H9 (cell line): Measurements from ENCODE around the gene NBL1. TPM values are rescaled to one million over a fixed set of nuclear protein-coding genes. Genes with fewer than 3 reads are reported as not detected.

Experiments
- DNase-seq: peaks from one replicate; pipeline ENCODE4 v3.0.0-alpha.2; 2017
- H2AFZ ChIP-seq: one replicate; pipeline ENCODE4 v1.6.1; 2013; ENCODE audit warnings: mild to moderate bottlenecking, low read length, control low read depth, moderate library complexity
- H2AK5ac ChIP-seq: 2 replicates; pipeline ENCODE4 v1.6.1; 2013; ENCODE audit warnings: low read length, control low read depth, mixed read lengths; ENCODE audit not compliant: insufficient read length
- H2BK120ac ChIP-seq: one replicate; pipeline ENCODE4 v1.6.1; 2013; ENCODE audit warnings: low read depth, mild to moderate bottlenecking, low read length, control low read depth, inconsistent platforms; ENCODE audit not compliant: poor library complexity, severe bottlenecking
- H2BK12ac ChIP-seq: 2 replicates; pipeline ENCODE4 v1.6.1; 2013; ENCODE audit warnings: low read length, control low read depth, mixed read lengths, low read depth; ENCODE audit not compliant: insufficient read length
- H2BK15ac ChIP-seq: 2 replicates; pipeline ENCODE4 v1.6.1; 2013; ENCODE audit warnings: low read depth, low read length, control low read depth
- H2BK20ac ChIP-seq: one replicate; pipeline ENCODE4 v1.6.1; 2013; ENCODE audit warnings: low read depth, mild to moderate bottlenecking, low read length, control low read depth, inconsistent platforms; ENCODE audit not compliant: poor library complexity, severe bottlenecking
- H2BK5ac ChIP-seq: 2 replicates; pipeline ENCODE4 v1.6.1; 2013; ENCODE audit warnings: low read length, control low read depth, mixed read lengths; ENCODE audit not compliant: insufficient read length
- H3K14ac ChIP-seq: 2 replicates; pipeline ENCODE4 v1.6.1; 2013; ENCODE audit warnings: low read length, control low read depth; ENCODE audit not compliant: insufficient read depth
- H3K18ac ChIP-seq: 2 replicates; pipeline ENCODE4 v1.6.1; 2013; ENCODE audit warnings: low read depth, mild to moderate bottlenecking, mixed read lengths, low read length, control low read depth; ENCODE audit not compliant: insufficient read length
- H3K23ac ChIP-seq: 2 replicates; pipeline ENCODE4 v1.6.1; 2013; ENCODE audit warnings: low read length, control low read depth, mixed read lengths, low read depth; ENCODE audit not compliant: insufficient read length
- H3K23me2 ChIP-seq: 2 replicates; pipeline ENCODE4 v1.6.1; 2013; ENCODE audit warnings: low read depth, mild to moderate bottlenecking, mixed read lengths, low read length, control low read depth; ENCODE audit not compliant: insufficient read length, poor library complexity, severe bottlenecking
- H3K27ac ChIP-seq: 2 replicates; pipeline ENCODE4 v1.5.1; 2013; ENCODE audit warnings: low read length, control low read depth, mixed read lengths, low read depth; ENCODE audit not compliant: insufficient read length
- H3K27me3 ChIP-seq: 2 replicates; pipeline ENCODE4 v1.6.1; 2013; ENCODE audit warnings: low read length, control low read depth, inconsistent platforms; ENCODE audit not compliant: insufficient read depth
- H3K4ac ChIP-seq: 2 replicates; pipeline ENCODE4 v1.6.1; 2013; ENCODE audit warnings: low read depth, mild to moderate bottlenecking, control low read depth, inconsistent platforms, low read length, moderate library complexity
- H3K4me1 ChIP-seq: 2 replicates; pipeline ENCODE4 v1.6.1; 2013; ENCODE audit warnings: low read length, control low read depth, inconsistent platforms; ENCODE audit not compliant: insufficient read depth
- H3K4me2 ChIP-seq: 2 replicates; pipeline ENCODE4 v1.6.1; 2013; ENCODE audit warnings: low read length, control low read depth, mixed read lengths; ENCODE audit not compliant: insufficient read length, insufficient read depth
- H3K56ac ChIP-seq: 2 replicates; pipeline ENCODE4 v1.6.1; 2013; ENCODE audit warnings: low read depth, mild to moderate bottlenecking, mixed read lengths, low read length, control low read depth; ENCODE audit not compliant: insufficient read length
- H3K79me1 ChIP-seq: 2 replicates; pipeline ENCODE4 v1.6.1; 2013; ENCODE audit warnings: low read depth, mild to moderate bottlenecking, moderate library complexity, low read length, control low read depth, inconsistent platforms; ENCODE audit not compliant: insufficient read depth, poor library complexity, severe bottlenecking
- H3K79me2 ChIP-seq: 2 replicates; pipeline ENCODE4 v1.6.1; 2013; ENCODE audit warnings: low read length, control low read depth, inconsistent platforms; ENCODE audit not compliant: insufficient read depth
- H3K9ac ChIP-seq: 2 replicates; pipeline ENCODE4 v1.6.1; 2013; ENCODE audit warnings: low read length, control low read depth, mixed read lengths; ENCODE audit not compliant: insufficient read length; ENCODE audit errors: extremely low read depth
- H3K9me3 ChIP-seq: one replicate; pipeline ENCODE4 v1.6.1; 2013; ENCODE audit warnings: low read depth, low read length, inconsistent platforms; ENCODE audit not compliant: control insufficient read depth
- H3T11ph ChIP-seq: one replicate; pipeline ENCODE4 v1.6.1; 2013; ENCODE audit warnings: mild to moderate bottlenecking, low read length, control low read depth, inconsistent platforms
- H4K20me1 ChIP-seq: one replicate; pipeline ENCODE4 v1.6.1; 2013; ENCODE audit not compliant: control insufficient read depth, insufficient read length, insufficient read depth
- H4K5ac ChIP-seq: 2 replicates; pipeline ENCODE4 v1.6.1; 2013; ENCODE audit warnings: low read depth, mild to moderate bottlenecking, mixed read lengths, low read length, control low read depth; ENCODE audit not compliant: insufficient read length
- H4K8ac ChIP-seq: replicated peaks from 2 replicates; pipeline ENCODE4 v1.6.1; 2013; ENCODE audit warnings: low read length, control low read depth, mixed read lengths, low read depth; ENCODE audit not compliant: insufficient read length
- H4K91ac ChIP-seq: 2 replicates; pipeline ENCODE4 v1.6.1; 2013; ENCODE audit warnings: low read depth, mild to moderate bottlenecking, moderate library complexity, mixed read lengths, low read length, control low read depth; ENCODE audit not compliant: insufficient read length
- H3K27ac Mint-ChIP-seq, 3 experiments: 2 replicates in 2 of 3; 3 replicates in 1 of 3; pipeline ENCODE4 v1.8.0; 2020 to 2021; ENCODE audit warnings: mixed read lengths in 3 of 3, mild to moderate bottlenecking in 1 of 3, moderate library complexity in 1 of 3
- H3K27me3 Mint-ChIP-seq: 2 replicates; pipeline ENCODE4 v1.8.0; 2021; ENCODE audit warnings: low read depth, mild to moderate bottlenecking, moderate library complexity, mixed read lengths
- H3K36me3 Mint-ChIP-seq, 3 experiments: 2 replicates in 2 of 3; 3 replicates in 1 of 3; pipeline ENCODE4 v1.8.0; 2020 to 2021; ENCODE audit warnings: low read depth in 3 of 3, mixed read lengths in 3 of 3; ENCODE audit not compliant: insufficient read depth in 1 of 3
- H3K4me1 Mint-ChIP-seq, 2 experiments: 2 replicates each; pipeline ENCODE4 v1.8.0; 2020; ENCODE audit warnings: mixed read lengths in 2 of 2
- H3K4me3 Mint-ChIP-seq, 2 experiments: 2 replicates in 1 of 2; 3 replicates in 1 of 2; pipeline ENCODE4 v1.8.0; 2020 to 2021; ENCODE audit warnings: mild to moderate bottlenecking in 2 of 2, mixed read lengths in 2 of 2, moderate library complexity in 1 of 2
- H3K9me3 Mint-ChIP-seq, 2 experiments: 2 replicates in 1 of 2; 3 replicates in 1 of 2; pipeline ENCODE4 v1.8.0; 2020; ENCODE audit warnings: mild to moderate bottlenecking in 2 of 2, mixed read lengths in 2 of 2, moderate library complexity in 1 of 2
- WGBS: extraction: QIAGEN DNeasy Blood & Tissue Kit; methylation state at CpG from one replicate; pipeline ENCODE4 v1.1.7; 2013; ENCODE audit warnings: missing lambda C conversion rate, low lambda C conversion rate, mixed read lengths; ENCODE audit not compliant: insufficient read length; ENCODE audit errors: extremely low coverage; 5-methylcytosine and 5-hydroxymethylcytosine counted together
- total RNA-seq: library from RNA; stranded (reverse); gene quantifications from 2 replicates; pipeline ENCODE4 v1.2.1, GENCODE V29; 2021
- TF ChIP-seq, protein P1 (sequence below): fragments of 200-600 bp; sonication (generic); conservative IDR thresholded peaks from 3 replicates; pipeline ENCODE4 v1.8.0; 2021; ENCODE audit warnings: antibody characterized with exemption, mild to moderate bottlenecking

NBL1 gene
- total RNA-seq, 1 experiment from 2014 or later: 6.4 TPM

DNA sequence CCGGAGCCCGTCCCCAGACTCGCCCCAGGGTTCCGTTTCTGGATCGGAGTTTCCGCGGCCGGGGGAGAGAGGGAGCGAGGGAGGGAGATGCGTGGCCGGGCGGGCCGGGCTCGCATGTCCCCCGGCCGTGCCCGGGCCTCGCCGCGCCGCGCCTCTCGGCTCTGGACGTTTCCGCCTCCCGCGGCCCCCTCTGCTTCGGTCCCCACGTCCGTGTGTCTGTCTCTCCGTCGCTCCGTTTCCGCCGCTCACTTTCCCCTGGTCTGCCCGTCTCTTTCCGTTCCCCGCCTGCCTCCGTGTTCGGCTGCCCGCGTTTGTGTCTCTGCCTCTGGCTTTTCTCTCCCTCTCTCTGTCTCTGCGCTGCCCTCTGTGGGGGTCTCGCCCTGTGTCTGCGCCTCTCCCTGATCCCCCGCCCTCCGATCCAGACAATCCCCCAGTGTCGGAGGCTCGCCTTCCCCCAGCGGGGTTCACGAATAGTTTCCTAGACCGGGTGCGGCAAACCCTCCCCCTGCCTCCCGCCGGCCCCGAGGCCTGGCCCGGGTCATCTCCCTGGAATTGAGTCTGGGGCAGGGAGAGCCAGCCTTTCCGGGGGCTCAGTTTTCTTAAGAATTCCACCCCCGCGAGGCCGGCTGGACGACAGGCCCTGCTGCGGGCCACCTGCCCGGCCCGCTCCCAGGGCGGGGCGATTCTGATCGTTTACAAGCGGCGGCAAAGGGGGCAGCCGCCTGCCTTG is 735 bp downstream of the NBL1 start:
- no peaks in the 10 kb centered on the region for H3K9me3 ChIP-seq
- H2BK5ac ChIP-seq: no peak overlapping the region
- no peak overlapping the region for H2AFZ ChIP-seq
- no peak overlapping the region for H3K4ac ChIP-seq
- no peak overlapping the region for H3K56ac ChIP-seq
- no peak overlapping the region for H2BK15ac ChIP-seq
- no peaks in the 10 kb centered on the region for H3K79me1 ChIP-seq
- H3K27ac Mint-ChIP-seq: peak overlapping the region in 1 of 3 experiments; percentile 33; a peak in 1 of 7 replicates
- H4K5ac ChIP-seq: no peak overlapping the region
- peak overlapping the region; percentile 82 to 97 for H3K4me3 Mint-ChIP-seq
- no peaks in the 10 kb centered on the region for H4K20me1 ChIP-seq
- peaks cover 19% of the 10 kb centered on the region for H3K23me2 ChIP-seq
- peaks cover 60% of the 10 kb centered on the region for H3K27me3 Mint-ChIP-seq
- H2BK20ac ChIP-seq: no peak overlapping the region
- WGBS: no CpG with 5 or more reads among the region's 71 CpGs
- TF ChIP-seq, protein P1, sequence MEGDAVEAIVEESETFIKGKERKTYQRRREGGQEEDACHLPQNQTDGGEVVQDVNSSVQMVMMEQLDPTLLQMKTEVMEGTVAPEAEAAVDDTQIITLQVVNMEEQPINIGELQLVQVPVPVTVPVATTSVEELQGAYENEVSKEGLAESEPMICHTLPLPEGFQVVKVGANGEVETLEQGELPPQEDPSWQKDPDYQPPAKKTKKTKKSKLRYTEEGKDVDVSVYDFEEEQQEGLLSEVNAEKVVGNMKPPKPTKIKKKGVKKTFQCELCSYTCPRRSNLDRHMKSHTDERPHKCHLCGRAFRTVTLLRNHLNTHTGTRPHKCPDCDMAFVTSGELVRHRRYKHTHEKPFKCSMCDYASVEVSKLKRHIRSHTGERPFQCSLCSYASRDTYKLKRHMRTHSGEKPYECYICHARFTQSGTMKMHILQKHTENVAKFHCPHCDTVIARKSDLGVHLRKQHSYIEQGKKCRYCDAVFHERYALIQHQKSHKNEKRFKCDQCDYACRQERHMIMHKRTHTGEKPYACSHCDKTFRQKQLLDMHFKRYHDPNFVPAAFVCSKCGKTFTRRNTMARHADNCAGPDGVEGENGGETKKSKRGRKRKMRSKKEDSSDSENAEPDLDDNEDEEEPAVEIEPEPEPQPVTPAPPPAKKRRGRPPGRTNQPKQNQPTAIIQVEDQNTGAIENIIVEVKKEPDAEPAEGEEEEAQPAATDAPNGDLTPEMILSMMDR: no peak
- no peak overlapping the region for H3K27ac ChIP-seq
- H3K9ac ChIP-seq: peak overlapping the region; percentile 44
- H3K9me3 Mint-ChIP-seq: peaks cover 0 to 3% of the 10 kb centered on the region in 2 experiments; a peak in 1 of 5 replicates
- no peaks in the 10 kb centered on the region for H3K79me2 ChIP-seq
- no peaks in the 10 kb centered on the region; a peak in 2 of 7 replicates for H3K36me3 Mint-ChIP-seq
- no peak overlapping the region for H4K8ac ChIP-seq
- peak overlapping the region; percentile 58; the same call in 1 of the 2 replicates for H3K14ac ChIP-seq
- no peak overlapping the region for H2BK120ac ChIP-seq
- no peak overlapping the region for H3T11ph ChIP-seq
- no peak overlapping the region for H4K91ac ChIP-seq
- H2BK12ac ChIP-seq: no peak overlapping the region
- H3K27me3 ChIP-seq: peaks cover 17% of the 10 kb centered on the region; the same call in 1 of the 2 replicates
- H3K4me1 Mint-ChIP-seq: peaks cover 19 to 34% of the 10 kb centered on the region in 2 experiments
- H3K4me1 ChIP-seq: no peaks in the 10 kb centered on the region; the same call in 1 of the 2 replicates
- no peak overlapping the region for H3K23ac ChIP-seq
- H3K4me2 ChIP-seq: peak overlapping the region; percentile 58
- DNase-seq: no peak
- no peak overlapping the region for H2AK5ac ChIP-seq
- H3K18ac ChIP-seq: no peak overlapping the region
